GM13976 (cell line): ENCODE results near the gene APH1B.

Source experiments
- DNase-seq: peaks from one replicate; pipeline ENCODE4 v3.0.0; 2012; ENCODE audit warnings: low spot score
- in situ Hi-C: fragments of 300-500 bp; cut with MboI; formaldehyde crosslinking; loops from one replicate; pipeline ENCODE4 v1.12.0; 2022; ENCODE audit warnings: low sequenced_read_pairs, mixed read lengths, inconsistent platforms; ENCODE audit not compliant: unreplicated experiment
- TF ChIP-seq, protein P1 (sequence below): IDR thresholded peaks from 2 replicates; pipeline ENCODE4 v1.5.1; 2012; ENCODE audit warnings: borderline replicate concordance, mild to moderate bottlenecking; ENCODE audit not compliant: insufficient read depth; ENCODE audit errors: extremely low read depth, missing control alignments, control extremely low read depth

The APH1B gene

DNA sequence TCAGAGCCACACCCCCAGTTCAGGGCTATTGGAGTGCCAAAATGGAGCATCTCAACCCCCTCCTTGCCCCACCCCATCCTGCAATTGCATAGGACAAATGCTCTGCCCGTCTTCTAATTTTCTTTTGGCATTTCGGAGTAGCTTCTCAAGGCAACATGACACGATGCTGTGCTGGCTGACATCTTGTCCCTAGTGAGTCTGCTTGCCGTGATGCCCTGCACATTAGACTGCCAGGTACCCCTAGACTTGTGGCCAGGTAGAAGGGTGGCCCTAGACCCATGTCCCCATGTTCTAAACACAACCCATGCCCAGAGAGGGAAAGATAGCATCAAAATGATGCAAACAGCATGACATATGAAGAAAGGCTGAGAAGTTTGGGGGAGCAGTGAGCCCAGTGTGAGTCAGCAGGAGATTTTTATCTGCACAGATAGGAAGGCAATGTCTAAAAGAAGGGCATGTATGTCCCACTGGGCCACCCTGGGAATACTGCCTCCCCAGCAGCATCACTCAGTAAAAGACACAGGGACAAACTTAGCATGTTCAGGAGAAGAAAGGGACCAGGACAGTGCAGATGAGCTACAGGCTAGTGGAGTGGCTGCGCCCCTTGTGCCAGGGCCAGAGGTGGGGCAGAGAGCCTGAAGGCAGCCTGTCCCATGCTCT, 67.5 kb downstream of the APH1B start:
- in situ Hi-C loops = no loop called here
- TF ChIP-seq, protein P1, sequence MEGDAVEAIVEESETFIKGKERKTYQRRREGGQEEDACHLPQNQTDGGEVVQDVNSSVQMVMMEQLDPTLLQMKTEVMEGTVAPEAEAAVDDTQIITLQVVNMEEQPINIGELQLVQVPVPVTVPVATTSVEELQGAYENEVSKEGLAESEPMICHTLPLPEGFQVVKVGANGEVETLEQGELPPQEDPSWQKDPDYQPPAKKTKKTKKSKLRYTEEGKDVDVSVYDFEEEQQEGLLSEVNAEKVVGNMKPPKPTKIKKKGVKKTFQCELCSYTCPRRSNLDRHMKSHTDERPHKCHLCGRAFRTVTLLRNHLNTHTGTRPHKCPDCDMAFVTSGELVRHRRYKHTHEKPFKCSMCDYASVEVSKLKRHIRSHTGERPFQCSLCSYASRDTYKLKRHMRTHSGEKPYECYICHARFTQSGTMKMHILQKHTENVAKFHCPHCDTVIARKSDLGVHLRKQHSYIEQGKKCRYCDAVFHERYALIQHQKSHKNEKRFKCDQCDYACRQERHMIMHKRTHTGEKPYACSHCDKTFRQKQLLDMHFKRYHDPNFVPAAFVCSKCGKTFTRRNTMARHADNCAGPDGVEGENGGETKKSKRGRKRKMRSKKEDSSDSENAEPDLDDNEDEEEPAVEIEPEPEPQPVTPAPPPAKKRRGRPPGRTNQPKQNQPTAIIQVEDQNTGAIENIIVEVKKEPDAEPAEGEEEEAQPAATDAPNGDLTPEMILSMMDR = no peak
- no peak for DNase-seq

DNA sequence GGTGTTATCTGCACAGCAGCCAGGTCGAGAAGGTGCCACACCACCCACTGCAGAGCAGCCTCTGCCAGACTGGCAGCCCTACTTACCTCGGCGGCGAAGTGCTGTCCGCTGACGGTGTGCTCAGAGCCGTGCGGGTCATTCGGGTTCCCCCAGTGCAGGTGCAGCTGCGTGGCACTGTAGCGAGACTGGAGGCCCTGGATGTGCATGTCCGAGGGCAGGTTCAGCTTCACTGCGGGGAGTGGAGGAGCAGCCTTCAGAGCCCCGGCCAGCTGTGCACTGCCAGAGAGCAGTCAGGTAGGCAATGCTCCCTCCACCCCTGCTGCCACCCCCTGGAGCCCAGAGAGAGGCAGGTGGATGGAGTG, 68.0 kb downstream of the APH1B start:
- TF ChIP-seq, protein P1 = no peak
- in situ Hi-C loops = no loop called here

DNA sequence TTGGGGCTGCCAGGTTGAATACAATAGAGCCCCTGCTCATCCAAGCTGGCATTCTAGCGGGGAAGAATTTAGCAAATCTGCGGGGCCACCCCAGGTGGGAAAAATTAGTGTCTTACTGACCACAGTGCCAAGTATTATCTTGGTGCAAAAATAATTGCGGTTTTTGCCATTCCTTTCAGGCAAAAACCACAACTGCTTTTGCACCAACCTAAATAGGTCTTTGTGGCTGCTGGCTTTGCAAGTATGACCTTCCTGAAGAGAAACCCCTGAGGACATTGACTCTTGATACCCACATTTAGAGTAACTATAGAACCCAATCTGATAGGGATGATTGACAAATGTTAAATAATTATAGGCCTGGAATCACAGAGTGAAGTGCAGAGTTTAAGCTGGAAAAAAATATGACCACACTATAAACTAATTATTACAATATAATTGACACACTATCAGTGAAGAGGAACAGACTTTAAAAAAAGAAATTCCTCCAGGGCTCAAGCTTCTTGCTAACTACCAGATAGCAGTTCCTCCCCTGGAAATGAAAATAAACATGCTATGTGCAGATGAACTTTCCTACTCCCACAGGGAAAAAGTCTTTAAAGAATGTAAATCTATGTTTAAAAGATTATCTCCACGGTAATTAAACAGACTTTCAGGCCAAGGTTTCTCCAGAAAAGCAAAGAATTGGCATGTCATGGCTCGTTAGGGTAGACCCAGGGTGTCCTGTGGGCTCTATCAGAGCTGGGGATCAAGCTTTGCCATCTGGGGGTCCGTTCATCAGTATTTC, 69.9 kb downstream of the APH1B start:
- TF ChIP-seq, protein P1 = no peak
- in situ Hi-C loops = no loop called here
- DNase-seq = no peak

More for the DNA sequence above, 68.0 kb downstream of the APH1B start:
- DNase-seq = no peak

DNA sequence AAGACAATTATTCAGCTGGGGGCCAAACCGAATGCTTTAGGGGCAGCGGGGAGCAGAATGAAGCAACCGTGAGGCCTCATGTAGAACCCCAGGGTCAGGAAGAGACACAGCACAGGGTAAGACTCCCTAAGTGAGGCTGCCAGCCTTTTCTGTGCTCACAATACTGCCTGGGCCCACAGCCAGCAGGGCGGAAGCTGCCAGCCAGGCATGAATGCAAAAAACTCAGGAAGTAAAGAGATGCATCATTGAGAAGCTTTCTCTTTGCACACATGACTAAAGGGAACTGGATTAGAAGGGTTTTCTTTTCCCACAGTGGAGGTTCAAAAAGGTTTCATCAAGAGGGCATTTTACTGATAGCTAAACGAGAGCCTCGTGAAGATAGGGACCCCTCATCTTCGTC, 71.0 kb downstream of the APH1B start:
- in situ Hi-C loops = no loop called here
- DNase-seq = no peak
- TF ChIP-seq, protein P1 = no peak

DNA sequence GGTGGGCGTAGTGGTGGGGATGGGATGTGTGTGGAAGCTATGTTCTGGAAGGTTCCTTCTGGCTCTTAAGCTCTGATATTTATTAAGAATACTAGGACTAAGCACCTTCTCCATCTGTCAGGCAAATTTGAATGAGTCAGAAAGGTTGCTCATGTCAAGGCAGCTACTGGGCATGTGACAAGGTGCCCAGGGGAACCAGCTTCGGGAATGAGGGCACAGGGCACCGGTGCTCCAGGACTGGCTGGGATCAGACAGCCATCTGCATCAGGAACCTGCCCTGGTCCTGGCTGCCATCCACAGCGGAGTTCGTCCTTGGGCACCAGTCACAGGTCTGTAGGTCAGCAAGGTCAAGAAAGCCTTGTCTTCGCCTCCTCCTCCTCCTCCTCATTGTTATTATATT, 71.8 kb downstream of the APH1B start:
- in situ Hi-C loops = no loop called here
- no peak for DNase-seq
- TF ChIP-seq, protein P1 = no peak

DNA sequence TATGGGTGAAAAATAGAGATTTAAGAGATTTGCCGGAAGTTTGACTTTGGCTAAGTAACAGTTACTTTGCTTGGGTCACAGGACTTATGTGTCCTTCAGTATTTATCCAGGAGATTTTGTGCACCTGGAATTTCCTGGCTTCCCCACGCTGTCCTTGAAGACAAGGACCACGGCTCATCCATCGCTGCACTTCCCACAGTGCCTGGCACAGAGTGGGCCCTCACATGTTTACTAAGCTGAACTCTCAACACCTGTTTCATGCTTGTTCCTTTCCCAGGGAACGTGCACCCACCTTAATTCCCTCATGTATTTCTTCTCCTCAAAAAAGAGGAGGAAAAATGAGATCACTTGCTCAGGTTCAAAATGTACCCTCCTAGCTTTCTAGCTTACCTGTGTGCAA, 72.2 kb downstream of the APH1B start:
- no peak for DNase-seq
- in situ Hi-C loops = no loop called here
- TF ChIP-seq, protein P1 = no peak
